ENCODE data around the gene COX18.

DNA sequence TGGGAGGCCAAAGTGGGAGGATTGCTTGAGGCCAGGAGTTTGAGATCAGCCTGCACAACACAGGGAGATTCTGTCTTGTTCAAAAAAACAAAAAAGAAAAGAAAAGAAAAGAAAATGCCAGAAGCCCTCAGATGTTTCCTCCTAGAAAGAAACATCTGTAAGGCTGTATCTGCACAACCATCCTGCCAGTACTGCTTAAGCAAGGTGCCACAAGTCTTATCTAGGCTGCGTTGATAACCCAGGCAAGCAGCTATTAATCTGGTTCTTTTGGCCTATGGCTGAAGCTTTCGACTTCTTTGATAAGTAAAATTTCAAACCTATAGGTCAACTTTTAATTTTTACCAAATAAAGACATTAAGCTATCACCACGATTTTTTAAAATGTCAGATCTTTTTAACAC, 3.1 kb downstream of the COX18 start:
- TF ChIP-seq, protein P1, sequence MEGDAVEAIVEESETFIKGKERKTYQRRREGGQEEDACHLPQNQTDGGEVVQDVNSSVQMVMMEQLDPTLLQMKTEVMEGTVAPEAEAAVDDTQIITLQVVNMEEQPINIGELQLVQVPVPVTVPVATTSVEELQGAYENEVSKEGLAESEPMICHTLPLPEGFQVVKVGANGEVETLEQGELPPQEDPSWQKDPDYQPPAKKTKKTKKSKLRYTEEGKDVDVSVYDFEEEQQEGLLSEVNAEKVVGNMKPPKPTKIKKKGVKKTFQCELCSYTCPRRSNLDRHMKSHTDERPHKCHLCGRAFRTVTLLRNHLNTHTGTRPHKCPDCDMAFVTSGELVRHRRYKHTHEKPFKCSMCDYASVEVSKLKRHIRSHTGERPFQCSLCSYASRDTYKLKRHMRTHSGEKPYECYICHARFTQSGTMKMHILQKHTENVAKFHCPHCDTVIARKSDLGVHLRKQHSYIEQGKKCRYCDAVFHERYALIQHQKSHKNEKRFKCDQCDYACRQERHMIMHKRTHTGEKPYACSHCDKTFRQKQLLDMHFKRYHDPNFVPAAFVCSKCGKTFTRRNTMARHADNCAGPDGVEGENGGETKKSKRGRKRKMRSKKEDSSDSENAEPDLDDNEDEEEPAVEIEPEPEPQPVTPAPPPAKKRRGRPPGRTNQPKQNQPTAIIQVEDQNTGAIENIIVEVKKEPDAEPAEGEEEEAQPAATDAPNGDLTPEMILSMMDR (IDR thresholded peaks at IDR 0.05): no peak
- TF ChIP-seq POLR2A (IDR thresholded peaks at IDR 0.05): no peak
